PFSK-1 (cell line): ENCODE results near the gene BIRC7.

Source experiments
- POLR2AphosphoS5 ChIP-seq: IDR thresholded peaks from 2 replicates; pipeline ENCODE4 v1.6.1; 2012; ENCODE audit warnings: low read depth, mild to moderate bottlenecking, control low read depth, low read length, moderate library complexity
- REST ChIP-seq, 2 experiments: IDR thresholded peaks; 2 replicates each; pipeline versions ENCODE4 v1.6.1 to v1.8.0; 2011 to 2012; ENCODE audit warnings: low read depth in 2 of 2, low read length in 2 of 2, control low read depth in 1 of 2, inconsistent platforms in 1 of 2, mild to moderate bottlenecking in 1 of 2, moderate library complexity in 1 of 2; ENCODE audit not compliant: insufficient read depth in 1 of 2
- SIN3A ChIP-seq: IDR thresholded peaks from 2 replicates; pipeline ENCODE4 v1.6.1; 2012; ENCODE audit warnings: mild to moderate bottlenecking, low read length, moderate library complexity, borderline replicate concordance; ENCODE audit not compliant: insufficient read depth
- TAF1 ChIP-seq: IDR thresholded peaks from 2 replicates; pipeline ENCODE4 v1.6.1; 2012; ENCODE audit warnings: low read length, control low read depth, borderline replicate concordance; ENCODE audit not compliant: insufficient read depth

- TF ChIP-seq POLR2AphosphoS5 (no peak), SIN3A (no peak), REST (IDR thresholded peaks at IDR 0.05; ENCODE audit: insufficient read depth in 1 of 2, low read depth in 2 of 2, low read length in 2 of 2) (no peak), TAF1 (no peak)
Observed at GRCh38 chr20:63214514-63214913, 21.2 kb upstream of the BIRC7 start.
